ENCODE measurements around the gene CSNK1G2.

CSNK1G2 gene

DNA sequence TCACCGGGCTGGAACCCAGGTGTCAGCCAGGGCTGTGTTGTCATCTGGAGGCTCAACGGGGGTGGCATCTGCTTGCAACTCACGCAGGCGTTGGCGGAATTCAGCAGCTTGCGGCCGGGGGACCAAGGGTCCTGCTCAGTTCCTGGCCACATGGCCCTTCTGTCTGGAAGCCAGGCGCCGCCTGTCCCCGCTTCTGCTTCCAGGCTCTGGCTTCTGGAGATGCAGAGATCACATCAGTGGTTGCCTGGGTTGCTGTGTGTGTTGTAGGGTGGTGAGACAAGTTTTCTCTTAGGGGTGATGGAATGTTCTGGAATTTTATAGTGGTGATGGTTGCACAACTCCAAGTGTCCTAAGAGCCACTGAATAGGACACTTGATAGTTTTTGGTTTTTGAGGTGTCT is 30.8 kb upstream of the CSNK1G2 start:
- Histone ChIP-seq H3K9ac (ENCODE audit: low read length) (no peak overlapping the region), H3K4me1 (ENCODE audit: control insufficient read depth, insufficient read depth, low read length) (no peaks in the 10 kb centered on the region), H3K4me3 (ENCODE audit: low read length) (no peak overlapping the region)

DNA sequence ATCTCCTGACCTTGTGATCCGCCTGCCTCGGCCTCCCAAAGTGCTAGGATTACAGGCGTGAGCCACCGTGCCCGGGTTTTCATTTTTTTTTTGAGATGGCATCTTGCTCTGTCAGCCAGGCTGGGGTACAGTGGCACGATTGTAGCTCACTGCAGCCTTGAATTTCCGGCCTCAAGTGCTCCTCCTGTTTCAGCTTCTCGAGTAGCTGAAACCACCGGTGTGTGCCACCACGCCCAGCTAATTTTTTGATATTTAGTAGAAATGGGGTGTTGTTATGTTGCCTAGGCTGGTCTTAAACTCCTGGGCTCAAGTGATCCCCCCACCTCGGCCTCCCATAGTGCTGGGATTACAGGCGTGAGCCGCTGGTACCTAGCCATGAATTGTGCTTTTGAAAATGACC is 29.9 kb upstream of the CSNK1G2 start:
- Histone ChIP-seq H3K4me1 (ENCODE audit: control insufficient read depth, insufficient read depth, low read length) (no peaks in the 10 kb centered on the region), H3K27ac (ENCODE audit: low read depth, low read length) (no peak overlapping the region), H3K36me3 (ENCODE audit: control insufficient read depth, insufficient read depth, low read length) (peaks cover 5% of the 10 kb centered on the region), H3K4me3 (ENCODE audit: low read length) (no peak overlapping the region), H3K27me3 (ENCODE audit: control insufficient read depth, insufficient read depth, low read length) (no peaks in the 10 kb centered on the region), H3K9ac (ENCODE audit: low read length) (no peak overlapping the region)

More for the DNA sequence above, 30.8 kb upstream of the CSNK1G2 start:
- Histone ChIP-seq H3K27ac (ENCODE audit: low read depth, low read length) (no peak overlapping the region), H3K27me3 (ENCODE audit: control insufficient read depth, insufficient read depth, low read length) (no peaks in the 10 kb centered on the region), H3K36me3 (ENCODE audit: control insufficient read depth, insufficient read depth, low read length) (peaks cover 5% of the 10 kb centered on the region)

DNA sequence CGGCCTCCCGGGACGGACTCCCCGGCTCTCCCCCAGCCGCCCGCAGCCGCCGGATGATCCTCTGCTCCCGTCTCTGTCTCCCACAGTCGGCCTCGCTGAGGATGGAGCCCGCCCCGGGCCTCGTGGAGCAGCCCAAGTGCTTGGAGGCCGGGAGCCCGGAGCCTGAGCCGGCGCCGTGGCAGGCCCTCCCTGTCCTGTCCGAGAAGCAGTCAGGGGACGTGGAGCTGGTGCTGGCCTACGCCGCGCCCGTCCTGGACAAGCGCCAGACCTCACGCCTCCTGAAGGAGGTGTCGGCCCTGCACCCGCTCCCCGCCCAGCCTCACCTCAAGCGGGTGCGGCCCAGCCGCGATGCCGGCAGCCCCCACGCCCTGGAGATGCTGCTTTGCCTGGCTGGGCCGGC is 29.0 kb upstream of the CSNK1G2 start:
- Histone ChIP-seq H3K9ac (ENCODE audit: low read length) (no peak overlapping the region), H3K4me3 (ENCODE audit: low read length) (no peak overlapping the region), H3K4me1 (ENCODE audit: control insufficient read depth, insufficient read depth, low read length) (no peaks in the 10 kb centered on the region), H3K36me3 (ENCODE audit: control insufficient read depth, insufficient read depth, low read length) (peaks cover 5% of the 10 kb centered on the region), H3K27me3 (ENCODE audit: control insufficient read depth, insufficient read depth, low read length) (no peaks in the 10 kb centered on the region), H3K27ac (ENCODE audit: low read depth, low read length) (no peak overlapping the region)

DNA sequence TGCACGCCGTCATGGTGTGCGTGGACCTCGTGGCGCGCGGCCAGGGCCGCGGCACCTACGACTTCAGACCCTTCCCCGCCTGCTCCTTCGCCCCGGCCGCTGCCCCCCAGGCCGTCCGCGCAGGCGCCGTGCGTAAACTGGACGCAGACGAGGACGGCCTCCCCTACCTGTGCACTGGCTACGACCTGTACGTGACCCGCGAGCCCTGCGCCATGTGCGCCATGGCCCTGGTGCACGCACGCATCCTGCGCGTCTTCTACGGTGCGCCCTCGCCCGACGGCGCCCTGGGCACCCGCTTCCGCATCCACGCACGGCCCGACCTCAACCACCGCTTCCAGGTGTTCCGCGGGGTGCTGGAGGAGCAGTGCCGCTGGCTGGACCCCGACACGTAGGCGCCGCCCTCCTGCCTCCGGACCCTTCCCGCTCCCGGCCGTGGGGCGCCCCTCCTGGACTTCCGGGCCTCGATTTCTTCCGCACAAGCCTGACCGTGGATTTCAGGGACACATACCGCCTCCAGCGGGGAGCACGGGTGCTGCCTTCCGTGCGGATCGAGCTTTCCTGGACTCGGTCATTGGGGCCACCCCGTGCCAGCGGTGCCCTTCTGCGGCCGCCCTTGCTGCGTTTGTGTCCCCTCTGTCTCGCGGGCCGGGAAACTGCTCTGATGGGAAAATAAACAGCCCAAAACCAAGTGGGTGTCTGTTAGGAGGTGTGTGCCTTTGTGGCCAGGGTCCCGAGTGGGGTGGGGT is 28.0 kb upstream of the CSNK1G2 start:
- Histone ChIP-seq H3K36me3 (ENCODE audit: control insufficient read depth, insufficient read depth, low read length) (peaks cover 5% of the 10 kb centered on the region), H3K27me3 (ENCODE audit: control insufficient read depth, insufficient read depth, low read length) (no peaks in the 10 kb centered on the region), H3K9ac (ENCODE audit: low read length) (no peak overlapping the region), H3K4me3 (ENCODE audit: low read length) (no peak overlapping the region), H3K4me1 (ENCODE audit: control insufficient read depth, insufficient read depth, low read length) (no peaks in the 10 kb centered on the region), H3K27ac (ENCODE audit: low read depth, low read length) (no peak overlapping the region)

DNA sequence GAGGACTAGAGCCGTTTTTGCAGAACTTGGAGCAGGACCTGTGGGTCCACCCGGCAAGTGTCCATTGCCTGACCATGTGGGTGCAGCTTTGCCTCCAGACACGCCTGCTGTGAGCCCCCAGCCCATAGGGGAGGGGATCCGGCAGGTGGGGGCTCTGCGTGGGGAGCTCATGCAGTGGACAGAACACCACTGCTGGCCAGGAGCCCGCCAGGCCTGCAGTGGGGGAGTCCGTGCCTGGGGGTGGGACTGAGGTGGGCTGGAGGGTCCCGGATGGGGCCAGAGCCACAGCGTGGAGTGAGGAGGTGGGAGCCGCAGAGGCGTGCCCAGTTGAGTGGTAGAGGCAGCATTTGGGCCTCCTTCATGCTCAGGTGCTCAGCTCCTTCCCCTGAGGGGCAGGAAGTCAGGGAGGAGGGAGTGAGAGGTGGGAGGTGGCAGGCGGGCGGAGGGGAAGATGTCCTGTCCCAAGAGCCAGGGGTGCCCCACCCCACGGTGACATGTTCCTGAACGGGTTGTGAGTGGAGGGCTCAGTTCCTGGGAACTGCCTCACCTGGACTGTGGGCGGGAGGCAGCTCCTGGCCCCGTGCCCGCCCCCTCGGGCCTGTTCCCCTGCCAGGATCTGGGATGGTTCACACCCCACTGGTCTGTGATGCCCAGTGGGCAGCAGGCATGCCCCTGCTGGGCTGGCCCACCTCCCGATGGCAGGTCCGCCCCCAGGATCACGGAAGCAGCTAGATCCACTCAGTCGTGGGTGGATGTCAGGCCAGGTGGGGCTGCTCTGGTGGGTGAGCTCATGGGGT is 27.0 kb upstream of the CSNK1G2 start:
- Histone ChIP-seq H3K4me1 (ENCODE audit: control insufficient read depth, insufficient read depth, low read length) (no peaks in the 10 kb centered on the region), H3K4me3 (ENCODE audit: low read length) (no peak overlapping the region), H3K27ac (ENCODE audit: low read depth, low read length) (no peak overlapping the region), H3K36me3 (ENCODE audit: control insufficient read depth, insufficient read depth, low read length) (peaks cover 7% of the 10 kb centered on the region), H3K9ac (ENCODE audit: low read length) (no peak overlapping the region), H3K27me3 (ENCODE audit: control insufficient read depth, insufficient read depth, low read length) (no peaks in the 10 kb centered on the region)

DNA sequence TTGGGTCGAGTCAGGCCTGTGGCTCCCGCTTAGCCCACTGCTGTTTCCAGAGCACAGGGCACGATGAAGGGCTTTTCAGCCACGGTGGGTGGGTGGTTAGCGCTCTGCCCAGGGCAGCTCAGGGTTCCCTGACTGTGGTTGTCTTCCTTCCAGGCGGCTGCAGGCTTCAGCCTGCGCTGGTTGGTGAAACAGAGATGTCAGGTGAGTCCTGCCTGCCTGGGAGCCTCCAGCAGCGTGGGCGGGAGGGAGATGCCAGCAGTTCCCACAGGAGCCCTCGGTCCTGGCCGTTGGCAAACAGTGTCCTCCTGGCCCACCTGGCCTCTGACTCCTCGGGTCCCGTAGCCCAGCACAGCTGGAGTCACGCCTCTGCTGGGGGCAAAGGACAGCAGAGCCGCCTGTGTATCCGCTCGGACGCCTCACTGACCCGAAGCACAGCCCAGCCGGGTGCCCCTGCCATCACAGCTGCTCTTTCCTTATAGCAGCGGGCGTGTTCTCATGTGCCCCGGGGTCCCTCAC is 26.1 kb upstream of the CSNK1G2 start:
- Histone ChIP-seq H3K4me3 (ENCODE audit: low read length) (no peak overlapping the region), H3K4me1 (ENCODE audit: control insufficient read depth, insufficient read depth, low read length) (no peaks in the 10 kb centered on the region), H3K9ac (ENCODE audit: low read length) (no peak overlapping the region), H3K36me3 (ENCODE audit: control insufficient read depth, insufficient read depth, low read length) (peaks cover 8% of the 10 kb centered on the region), H3K27me3 (ENCODE audit: control insufficient read depth, insufficient read depth, low read length) (no peaks in the 10 kb centered on the region), H3K27ac (ENCODE audit: low read depth, low read length) (no peak overlapping the region)

DNA sequence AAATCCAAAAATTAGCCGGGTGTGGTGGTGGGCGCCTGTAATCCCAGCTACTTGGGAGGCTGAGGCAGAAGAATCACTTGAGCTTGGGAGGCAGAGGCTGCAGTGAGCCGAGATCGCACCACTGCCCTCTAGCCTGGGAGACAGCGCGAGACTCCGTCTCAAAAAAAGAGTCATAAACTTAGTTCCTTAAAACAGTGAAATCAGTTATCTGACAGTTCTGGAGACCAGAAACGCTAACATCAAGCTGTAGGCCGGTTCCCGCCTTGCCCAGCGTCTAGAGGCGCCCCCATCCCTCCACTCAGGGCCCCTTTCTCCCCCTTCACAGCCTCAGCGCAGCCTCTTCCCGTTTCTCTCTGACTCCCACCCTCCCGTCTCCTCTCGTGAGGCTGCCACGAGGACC is 23.8 kb upstream of the CSNK1G2 start:
- H3K9ac ChIP-seq (ENCODE audit: low read length), result no peak overlapping the region
- H3K27me3 ChIP-seq (ENCODE audit: control insufficient read depth, insufficient read depth, low read length), result no peaks in the 10 kb centered on the region
- H3K27ac ChIP-seq (ENCODE audit: low read depth, low read length), result no peak overlapping the region
- no peak overlapping the region for H3K4me3 ChIP-seq (ENCODE audit: low read length)
- H3K4me1 ChIP-seq (ENCODE audit: control insufficient read depth, insufficient read depth, low read length), result no peaks in the 10 kb centered on the region
- H3K36me3 ChIP-seq (ENCODE audit: control insufficient read depth, insufficient read depth, low read length), result peaks cover 10% of the 10 kb centered on the region

DNA sequence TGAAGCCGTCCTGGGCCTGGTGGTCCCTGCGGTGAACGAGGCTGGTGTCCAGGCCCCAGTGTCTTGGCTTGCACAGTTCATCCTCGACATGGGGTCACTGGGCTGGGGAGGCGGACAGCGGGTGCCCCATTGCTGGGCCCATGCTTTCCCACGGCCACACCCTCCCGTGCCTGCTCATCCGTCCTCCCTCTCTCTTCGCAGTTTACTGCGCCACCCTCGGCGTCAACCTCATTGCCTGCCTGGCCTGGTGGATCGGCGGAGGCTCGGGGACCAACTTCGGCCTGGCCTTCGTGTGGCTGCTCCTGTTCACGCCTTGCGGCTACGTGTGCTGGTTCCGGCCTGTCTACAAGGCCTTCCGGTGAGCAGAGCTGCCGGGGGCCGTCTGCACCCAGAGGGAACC is 23.0 kb upstream of the CSNK1G2 start:
- Histone ChIP-seq H3K4me1 (ENCODE audit: control insufficient read depth, insufficient read depth, low read length) (no peaks in the 10 kb centered on the region), H3K27ac (ENCODE audit: low read depth, low read length) (no peak overlapping the region), H3K27me3 (ENCODE audit: control insufficient read depth, insufficient read depth, low read length) (no peaks in the 10 kb centered on the region), H3K9ac (ENCODE audit: low read length) (no peak overlapping the region), H3K36me3 (ENCODE audit: control insufficient read depth, insufficient read depth, low read length) (peaks cover 10% of the 10 kb centered on the region), H3K4me3 (ENCODE audit: low read length) (no peak overlapping the region)

DNA sequence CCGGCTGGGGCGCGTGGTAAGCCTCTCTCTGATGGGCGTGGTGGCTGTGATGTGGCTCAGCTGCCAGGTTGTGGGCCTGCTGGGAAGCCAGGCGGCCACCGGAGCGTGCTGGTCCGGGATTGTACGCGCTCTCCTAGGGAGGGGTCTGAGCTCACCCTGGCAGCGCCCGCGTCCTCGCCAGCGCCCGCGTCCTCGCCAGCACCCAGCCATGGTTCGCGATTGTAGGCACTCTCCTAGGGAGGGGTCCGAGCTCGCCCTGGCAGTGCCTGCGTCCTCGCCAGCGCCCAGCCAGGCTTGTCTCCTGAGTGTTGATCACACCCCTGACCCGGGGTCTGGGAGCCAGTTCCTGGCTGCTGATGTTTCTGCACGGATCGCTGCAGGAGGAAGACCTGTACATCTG is 22.0 kb upstream of the CSNK1G2 start:
- no peak overlapping the region for H3K9ac ChIP-seq (ENCODE audit: low read length)
- H3K36me3 ChIP-seq (ENCODE audit: control insufficient read depth, insufficient read depth, low read length), result peaks cover 4% of the 10 kb centered on the region
- H3K4me1 ChIP-seq (ENCODE audit: control insufficient read depth, insufficient read depth, low read length), result no peaks in the 10 kb centered on the region
- no peak overlapping the region for H3K4me3 ChIP-seq (ENCODE audit: low read length)
- no peak overlapping the region for H3K27ac ChIP-seq (ENCODE audit: low read depth, low read length)
- H3K27me3 ChIP-seq (ENCODE audit: control insufficient read depth, insufficient read depth, low read length), result no peaks in the 10 kb centered on the region

DNA sequence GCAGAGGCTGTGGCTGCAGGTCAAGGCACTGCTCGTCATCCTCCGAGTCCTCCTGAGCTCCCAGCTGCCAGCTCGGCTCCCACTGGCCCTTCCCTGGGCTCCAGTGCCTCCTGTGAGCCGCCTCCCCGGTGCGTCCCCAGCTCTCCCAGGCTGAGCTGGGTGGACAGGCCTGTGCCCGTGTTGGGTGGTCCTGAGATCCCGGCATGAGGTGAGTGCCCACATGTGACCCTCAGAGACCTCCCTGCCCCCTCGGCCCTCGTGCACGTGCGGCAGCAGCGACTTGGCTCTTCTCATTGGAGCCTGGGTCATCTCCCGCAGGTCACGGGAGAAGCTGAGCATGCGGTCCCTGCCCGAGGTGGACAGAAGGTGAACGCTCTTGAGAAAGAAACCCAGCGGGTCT is 20.3 kb upstream of the CSNK1G2 start:
- no peaks in the 10 kb centered on the region for H3K4me1 ChIP-seq (ENCODE audit: control insufficient read depth, insufficient read depth, low read length)
- H3K27me3 ChIP-seq (ENCODE audit: control insufficient read depth, insufficient read depth, low read length), result no peaks in the 10 kb centered on the region
- H3K36me3 ChIP-seq (ENCODE audit: control insufficient read depth, insufficient read depth, low read length), result peaks cover 4% of the 10 kb centered on the region
- no peak overlapping the region for H3K27ac ChIP-seq (ENCODE audit: low read depth, low read length)
- no peak overlapping the region for H3K4me3 ChIP-seq (ENCODE audit: low read length)
- no peak overlapping the region for H3K9ac ChIP-seq (ENCODE audit: low read length)

DNA sequence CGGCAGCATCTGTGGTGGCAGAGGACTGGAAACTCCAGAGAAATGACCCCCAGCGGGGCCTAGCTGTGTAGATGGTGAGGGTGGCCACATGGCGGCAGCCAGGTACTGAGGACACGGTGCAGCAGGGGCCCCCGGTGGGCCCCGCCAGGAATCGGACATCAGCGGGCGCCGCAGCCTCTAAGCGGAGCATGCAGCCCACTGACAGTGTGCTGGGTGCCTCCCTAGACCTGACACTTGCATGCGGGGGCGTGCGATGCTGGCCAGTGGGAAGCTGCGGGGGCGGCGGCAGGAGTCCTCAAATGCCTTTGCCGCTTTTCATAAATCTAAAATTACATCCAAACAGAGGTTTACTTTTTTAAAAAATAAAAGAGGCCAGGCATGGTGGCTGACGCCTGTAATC is 19.6 kb upstream of the CSNK1G2 start:
- no peak overlapping the region for H3K4me3 ChIP-seq (ENCODE audit: low read length)
- H3K4me1 ChIP-seq (ENCODE audit: control insufficient read depth, insufficient read depth, low read length), result no peaks in the 10 kb centered on the region
- H3K36me3 ChIP-seq (ENCODE audit: control insufficient read depth, insufficient read depth, low read length), result peaks cover 4% of the 10 kb centered on the region
- H3K27me3 ChIP-seq (ENCODE audit: control insufficient read depth, insufficient read depth, low read length), result no peaks in the 10 kb centered on the region
- no peak overlapping the region for H3K9ac ChIP-seq (ENCODE audit: low read length)
- no peak overlapping the region for H3K27ac ChIP-seq (ENCODE audit: low read depth, low read length)

DNA sequence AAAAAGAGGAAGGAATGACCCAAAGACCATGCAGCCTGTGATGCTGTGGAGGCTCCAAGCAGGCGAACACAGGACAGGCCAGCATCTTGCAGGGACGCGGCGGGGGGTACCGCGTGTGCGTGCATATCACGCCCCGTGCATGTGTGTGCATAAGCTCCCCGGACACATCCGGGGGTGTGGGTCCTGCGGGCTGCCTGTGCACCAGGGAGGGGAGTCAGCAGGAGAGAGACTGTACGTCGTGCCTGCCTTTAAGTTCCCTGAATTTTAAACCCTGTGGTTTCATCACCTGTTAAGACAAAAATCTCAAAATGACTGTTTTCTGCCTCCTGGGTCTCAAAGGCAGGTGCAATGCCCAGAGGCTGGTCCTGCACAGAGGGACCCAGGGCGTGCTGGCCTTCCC is 19.1 kb upstream of the CSNK1G2 start:
- peaks cover 4% of the 10 kb centered on the region for H3K36me3 ChIP-seq (ENCODE audit: control insufficient read depth, insufficient read depth, low read length)
- no peak overlapping the region for H3K9ac ChIP-seq (ENCODE audit: low read length)
- no peak overlapping the region for H3K4me3 ChIP-seq (ENCODE audit: low read length)
- no peak overlapping the region for H3K27ac ChIP-seq (ENCODE audit: low read depth, low read length)
- H3K4me1 ChIP-seq (ENCODE audit: control insufficient read depth, insufficient read depth, low read length), result no peaks in the 10 kb centered on the region
- H3K27me3 ChIP-seq (ENCODE audit: control insufficient read depth, insufficient read depth, low read length), result no peaks in the 10 kb centered on the region

All from rectal smooth muscle tissue (tissue), 1 donor.